HG03159 (cell line): ENCODE measurements around the gene SLC66A1.

Source experiments
- ATAC-seq: cut with Tn5 transposase; IDR thresholded peaks from one replicate; pipeline ENCODE4 v1.9.1; 2021; ENCODE audit warnings: mild to moderate bottlenecking, moderate library complexity; ENCODE audit not compliant: unreplicated experiment

Gene SLC66A1

DNA sequence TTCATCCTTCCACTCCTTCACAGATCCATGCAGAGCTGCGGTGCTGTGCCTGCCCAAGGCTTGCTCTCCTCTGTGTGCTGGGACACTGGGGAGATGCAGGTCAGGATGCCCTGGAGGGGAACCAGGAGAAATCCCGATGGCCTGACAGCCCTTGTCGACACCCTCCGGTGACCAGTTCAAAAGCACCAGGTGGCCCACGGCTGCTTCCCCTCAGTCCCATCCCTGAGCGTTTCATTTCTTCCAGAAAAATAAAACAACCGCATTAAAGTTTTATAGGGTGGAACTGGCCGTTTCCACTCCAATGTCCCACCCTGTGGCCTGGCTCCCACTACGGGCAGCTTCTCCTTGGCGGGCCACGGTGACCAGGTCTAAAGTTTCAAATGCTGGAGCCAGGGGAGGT, 48.3 kb downstream of the SLC66A1 start:
- no peak for ATAC-seq

DNA sequence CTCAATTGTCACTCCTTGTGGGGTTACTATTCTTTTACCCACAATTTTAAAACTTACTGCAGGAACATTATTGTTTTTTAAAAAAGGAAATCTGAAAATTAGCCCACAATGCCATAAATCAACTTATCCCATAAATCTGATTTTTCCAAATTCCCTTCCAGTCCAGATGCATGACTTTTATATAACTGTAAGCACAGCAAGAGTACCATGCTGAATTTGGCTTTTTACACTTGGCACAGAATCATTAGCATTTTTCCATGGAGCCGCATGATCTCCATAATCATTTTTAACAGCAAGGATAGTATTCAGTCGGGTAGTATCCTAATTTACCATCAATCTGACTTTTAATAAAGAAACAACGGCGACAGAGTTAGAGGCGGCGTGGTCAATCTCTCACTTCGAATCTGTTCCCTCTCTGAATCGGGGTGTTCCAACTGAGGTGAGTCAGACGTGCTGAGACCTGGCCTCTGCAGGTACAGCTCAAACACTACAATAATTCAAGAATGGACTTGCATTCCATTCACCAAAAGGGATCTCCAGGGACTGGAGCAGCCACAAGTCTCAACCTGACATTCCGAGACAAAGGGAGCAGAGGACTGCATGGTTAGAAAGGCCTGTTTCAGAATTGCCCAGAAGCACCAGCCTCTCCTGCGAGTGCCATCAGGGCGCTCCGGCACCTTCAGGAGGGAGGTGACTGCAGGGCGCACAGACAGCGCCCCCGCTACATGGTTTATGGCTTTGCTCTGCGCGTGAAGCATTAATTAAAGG, 48.9 kb downstream of the SLC66A1 start:
- ATAC-seq, result no peak

DNA sequence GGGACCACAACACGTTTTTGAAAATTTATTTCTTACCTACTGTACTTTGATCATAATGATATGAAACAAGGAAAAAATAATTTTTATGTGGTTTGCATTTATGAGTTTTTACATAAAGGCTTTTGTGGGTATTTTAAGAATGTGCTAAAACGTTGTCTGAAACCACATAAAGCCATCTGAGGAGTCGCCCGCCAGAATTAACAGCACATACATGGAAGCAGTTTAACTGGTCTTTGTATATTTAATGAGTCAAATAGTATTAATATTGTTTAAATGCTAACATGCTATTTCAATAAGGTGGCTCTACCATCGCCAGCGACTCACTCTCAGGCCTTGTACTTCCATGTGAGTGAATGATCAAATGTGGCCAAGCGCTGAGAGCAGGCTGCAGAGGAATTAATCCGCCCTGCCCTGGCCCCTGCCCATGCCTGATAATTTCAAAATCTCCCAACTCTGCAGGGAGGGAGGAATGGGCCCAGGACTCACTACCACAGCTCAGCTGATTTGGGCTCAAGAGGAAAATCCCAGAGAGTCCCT, 49.6 kb downstream of the SLC66A1 start:
- no peak for ATAC-seq

DNA sequence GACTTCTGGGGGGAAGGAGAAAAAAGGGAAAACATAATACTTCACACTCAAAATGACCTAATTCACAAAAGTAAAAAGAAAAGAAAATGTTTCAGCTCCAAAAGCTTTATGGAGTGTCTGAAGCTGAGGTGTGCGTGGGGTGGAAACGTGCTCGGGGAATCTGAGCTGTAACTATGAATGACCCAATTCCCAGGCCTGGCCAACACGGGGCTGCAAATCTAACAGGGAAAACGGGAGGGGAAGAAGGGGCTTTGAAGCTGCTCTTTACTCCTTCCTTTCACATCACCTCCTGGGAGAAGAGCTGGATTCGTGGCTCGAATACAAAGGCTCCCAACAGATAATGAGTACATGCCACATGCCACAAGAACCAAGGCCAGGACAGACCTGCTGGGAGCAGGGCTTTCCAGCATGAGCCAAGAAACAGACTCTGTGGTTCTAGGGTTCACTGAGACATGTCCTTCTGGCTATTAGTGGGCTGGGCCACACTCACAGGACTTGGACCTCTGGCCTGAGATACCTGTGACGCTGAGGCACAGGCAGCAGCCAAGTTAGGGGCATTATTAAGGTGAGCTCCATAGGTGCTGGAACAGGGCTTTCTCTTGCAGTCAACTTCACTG, 51.5 kb downstream of the SLC66A1 start:
- no peak for ATAC-seq

DNA sequence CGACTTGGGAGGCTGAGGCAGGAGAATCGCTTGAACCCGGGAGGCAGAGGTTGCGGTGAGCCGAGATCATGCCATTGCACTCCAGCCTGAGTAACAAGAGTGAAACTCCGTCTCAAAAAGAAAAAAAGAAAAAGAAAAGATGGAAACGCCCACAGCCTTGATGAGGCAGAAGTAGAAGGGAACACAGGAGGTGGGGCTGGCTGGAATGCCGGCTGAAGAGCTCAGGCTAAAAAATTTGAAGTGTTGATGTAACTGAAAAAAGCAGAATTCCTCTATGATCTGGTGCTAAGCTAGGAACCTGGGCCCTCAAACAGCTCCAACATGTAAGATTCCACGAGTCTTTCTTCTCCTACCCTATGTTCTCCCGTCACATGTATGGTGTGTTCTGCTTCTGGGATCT, 53.6 kb downstream of the SLC66A1 start:
- no peak for ATAC-seq

DNA sequence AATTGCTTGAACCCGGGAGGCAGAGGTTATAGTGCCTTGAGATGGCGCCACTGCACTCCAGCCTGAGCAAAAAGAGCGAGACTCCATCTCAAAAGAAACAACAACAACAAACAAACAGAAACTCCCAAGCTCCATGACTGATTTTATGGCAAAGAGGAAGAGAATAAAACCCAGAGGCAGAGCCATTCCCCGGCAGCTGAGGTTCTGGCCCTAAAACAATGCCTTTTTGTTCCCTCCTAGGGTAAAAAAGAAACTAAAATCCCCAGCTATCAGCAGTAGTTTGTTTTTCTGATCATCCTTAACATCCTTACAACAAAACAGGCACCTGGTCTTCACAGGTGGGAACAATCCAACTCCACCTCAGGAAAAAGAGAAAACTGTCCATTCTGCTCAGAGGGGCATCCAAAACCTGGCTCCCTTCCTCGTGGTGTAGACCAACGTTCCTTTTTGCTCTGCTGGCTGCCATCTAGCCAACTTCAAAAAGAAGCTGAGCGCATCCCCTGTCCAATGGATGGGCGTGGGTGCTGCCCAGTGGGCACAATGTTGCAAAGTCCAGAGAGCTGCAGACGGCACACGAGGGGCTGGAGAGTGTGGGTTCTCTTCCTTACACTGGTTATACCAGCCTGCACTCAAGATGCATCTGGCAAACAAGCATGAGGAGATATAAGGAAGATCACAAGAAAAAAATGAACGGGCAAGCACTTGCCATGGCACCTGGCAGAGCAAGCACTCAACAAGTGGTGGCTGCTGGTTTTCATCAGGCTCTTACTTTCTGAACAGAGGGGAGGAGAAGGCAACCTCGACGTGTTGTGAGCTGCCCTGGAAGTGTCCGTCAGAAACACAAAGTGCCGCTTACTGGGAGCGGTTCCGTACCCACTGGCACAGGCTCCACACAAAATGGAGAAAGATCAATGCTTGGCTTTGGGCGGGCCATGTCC, 54.7 kb downstream of the SLC66A1 start:
- ATAC-seq, result no peak

DNA sequence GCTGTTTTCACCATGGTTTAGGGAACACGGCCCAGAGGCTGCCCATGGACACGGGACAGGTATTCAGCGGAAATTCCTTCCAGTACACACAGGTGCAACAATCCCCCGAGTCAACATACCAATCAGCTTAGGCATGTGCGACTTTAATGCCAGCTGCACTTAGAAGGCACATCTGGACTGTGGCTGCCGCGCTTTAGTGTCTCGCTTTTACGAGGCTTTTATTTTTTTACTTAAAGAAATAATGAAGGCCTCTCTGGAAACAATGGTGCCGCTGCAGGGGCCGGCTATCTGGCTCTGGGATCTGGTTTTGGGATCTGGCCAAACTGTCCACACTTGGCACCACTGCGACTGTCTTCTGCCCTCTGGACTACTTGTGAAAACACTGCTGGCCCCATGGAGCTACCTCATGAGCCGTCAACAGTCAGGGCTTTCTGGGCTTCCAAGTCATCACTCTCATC, 55.5 kb downstream of the SLC66A1 start:
- no peak for ATAC-seq

DNA sequence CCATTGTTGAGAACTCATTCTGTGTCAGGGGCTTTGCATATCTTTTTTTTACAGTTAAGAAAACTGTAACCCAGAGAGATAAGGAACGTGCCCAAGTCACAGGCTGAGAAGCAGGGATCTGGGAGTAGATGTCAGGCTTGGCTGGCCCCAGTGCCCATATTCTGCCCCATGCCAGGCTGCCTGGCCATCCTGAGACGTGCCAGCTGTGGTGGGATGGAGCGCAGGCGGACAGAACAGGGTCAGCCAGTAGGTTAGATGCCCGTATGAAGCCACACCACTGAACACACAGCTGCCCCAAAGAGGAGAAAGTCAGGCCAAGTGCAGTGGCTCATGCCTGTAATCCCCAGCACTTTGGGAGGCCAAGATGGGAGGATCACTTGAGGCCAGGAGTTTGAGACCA, 55.9 kb downstream of the SLC66A1 start:
- no peak for ATAC-seq

DNA sequence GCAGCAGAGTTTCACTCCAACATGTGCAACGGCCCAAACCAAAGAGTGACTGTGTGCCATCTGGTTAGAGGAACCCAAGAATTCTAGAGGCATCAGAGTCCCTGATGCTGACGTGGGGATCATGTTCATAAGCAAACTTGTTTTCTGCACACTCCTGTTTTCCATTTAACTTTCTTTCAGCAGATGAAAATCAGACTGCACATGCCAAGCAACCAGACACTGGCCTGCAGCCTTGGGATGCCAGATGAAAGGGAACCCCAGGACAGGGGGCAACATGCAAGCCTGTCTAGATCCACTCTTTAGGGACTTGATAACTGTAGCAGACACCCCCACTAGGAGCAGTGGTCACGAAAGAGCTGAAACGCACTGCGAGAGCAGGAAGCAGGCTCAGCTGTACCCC, 56.8 kb downstream of the SLC66A1 start:
- no peak for ATAC-seq

DNA sequence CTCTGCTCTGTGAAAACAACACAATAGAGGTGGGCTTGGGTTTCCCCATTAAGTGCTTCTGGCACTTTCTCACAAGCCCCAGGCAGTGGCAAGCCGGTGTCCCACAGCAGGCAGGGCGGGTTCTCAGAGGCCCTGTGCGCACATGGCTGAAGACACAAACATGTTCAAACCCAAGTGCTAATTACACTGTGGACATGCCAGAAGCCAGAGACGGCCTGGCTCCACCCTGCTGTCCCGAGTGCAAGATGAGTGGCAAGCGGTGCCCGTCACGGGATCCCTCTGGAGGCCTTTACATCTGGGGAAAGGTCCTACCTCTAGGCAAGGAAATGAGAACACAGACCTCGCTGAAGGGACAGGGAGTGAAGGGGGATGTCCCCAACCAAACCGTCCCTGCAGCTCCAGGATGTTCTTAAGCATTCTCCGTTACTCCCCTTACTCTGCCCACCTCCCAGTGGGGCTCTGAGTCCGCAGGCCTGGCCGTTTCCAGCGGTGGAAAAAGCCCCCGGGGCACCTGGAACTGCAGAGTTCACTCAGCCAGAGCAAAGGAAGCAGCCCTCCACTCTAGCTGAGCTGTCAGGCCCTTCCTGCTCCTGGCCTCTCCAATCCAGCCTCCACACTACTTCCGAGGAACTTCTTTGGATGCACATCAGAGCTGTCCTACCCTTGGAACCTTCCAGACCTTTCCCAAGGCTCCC, 57.4 kb downstream of the SLC66A1 start:
- no peak for ATAC-seq

DNA sequence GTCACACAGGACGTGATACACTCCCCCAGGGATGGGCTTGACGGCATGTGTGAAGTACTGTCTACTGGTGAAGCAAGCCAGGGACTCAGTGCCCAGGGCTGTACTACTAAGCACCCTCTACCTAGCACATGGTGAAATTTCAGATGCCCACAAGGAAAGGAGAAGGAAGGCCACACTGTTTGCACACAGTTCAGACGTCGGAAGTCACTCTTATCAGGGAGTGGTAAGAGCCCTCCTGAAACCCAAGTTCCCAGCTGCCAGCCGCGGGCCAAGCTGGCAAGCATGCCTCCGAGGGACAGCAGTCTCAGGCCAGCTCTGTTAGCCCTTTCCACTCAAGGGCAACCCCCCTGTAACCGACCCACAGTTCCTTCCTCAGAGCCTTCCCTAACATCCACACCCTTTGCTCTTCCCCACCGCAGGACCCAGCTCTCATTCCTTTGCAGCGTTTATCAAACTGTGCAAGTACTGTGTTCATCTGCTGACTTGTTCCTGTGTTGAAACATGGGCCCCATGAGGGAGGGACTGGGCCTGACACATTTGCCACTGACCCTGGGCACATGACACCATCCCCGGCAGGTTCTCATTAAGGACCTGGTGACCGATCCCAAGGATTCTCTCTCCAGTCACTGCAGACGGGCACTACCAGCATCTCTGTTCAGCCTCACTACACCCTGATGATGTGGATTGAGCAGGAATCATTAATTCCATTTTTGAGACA, 58.5 kb downstream of the SLC66A1 start:
- no peak for ATAC-seq

DNA sequence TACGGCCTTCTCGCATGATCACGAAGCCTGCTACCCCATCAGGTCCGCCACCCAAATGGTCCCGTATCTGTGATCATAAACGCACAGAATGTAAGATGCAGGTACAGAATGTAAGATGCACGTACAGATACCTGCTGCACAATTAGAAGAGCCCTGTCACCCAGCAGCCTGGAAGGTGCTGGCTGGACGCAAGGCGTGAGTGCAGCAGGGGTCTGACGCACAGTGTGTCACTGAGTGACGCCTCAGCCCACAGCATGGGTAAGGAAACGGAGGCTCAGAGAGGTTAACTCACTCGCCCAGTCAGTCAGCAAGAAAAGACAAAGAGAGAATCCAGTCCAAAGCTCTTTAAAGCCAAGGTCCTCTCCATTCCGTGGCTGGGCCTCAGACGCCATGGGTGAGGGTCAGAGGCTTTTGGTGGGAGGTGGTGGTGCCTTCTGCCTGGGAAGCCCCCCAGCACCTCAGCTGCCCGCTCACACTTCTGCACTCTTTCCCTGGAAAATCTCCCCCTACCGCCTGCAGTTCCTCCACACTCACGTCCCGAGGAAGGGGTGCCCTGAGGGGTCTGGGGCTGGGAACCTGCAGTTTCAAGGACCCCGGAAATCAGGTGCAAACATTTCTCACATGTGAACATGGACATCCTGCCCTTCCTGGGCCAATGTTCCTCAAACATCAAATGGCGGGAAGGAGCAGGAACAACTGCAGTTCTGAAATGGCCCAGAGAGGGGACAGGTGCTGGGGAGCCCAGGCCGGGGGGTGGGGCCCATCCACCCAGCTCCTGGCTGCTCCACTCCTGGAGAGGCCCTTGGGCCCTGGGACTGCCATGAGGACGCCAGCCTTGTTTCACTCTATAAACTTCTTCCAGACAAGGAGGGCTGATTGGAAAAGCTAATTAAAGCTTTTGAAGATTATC, 59.4 kb downstream of the SLC66A1 start:
- ATAC-seq, result no peak

DNA sequence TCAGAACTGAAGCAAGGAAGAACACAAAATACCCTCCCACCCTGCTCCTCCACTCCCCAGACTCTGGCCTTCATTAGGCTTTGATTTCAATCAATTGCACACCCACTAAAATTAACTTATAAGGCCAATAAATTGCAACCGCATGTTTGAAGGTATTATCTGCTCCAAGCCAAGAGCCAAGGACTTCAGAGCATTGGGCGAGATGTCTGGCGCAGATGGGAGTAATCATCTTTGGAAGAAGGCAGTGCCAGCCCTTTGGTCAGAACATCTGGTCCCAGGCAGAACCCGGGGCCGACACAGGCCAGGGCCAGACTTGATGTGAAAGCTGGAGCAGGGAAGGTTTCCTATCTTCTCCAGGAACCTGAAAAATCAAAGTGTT, 60.0 kb downstream of the SLC66A1 start:
- no peak for ATAC-seq

DNA sequence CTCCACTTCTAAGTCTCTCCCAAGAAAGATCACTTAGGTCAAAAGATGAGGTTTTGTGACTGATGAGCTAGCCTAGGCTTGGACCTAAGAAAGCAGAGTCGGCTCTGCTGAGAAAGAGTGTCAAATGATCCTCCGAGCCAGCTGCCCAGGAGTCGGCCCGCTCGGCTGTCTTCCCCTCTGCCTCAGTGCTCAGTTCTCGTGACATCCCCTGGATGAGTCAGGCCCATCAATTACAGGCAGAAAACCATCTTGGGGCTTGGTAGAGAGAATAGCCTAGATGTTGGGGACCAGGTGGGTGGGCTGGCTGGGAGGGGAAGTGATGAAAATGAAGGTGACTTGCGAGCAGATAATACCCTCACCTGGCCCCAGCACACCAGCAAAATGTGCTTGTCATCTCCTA, 60.5 kb downstream of the SLC66A1 start:
- no peak for ATAC-seq

DNA sequence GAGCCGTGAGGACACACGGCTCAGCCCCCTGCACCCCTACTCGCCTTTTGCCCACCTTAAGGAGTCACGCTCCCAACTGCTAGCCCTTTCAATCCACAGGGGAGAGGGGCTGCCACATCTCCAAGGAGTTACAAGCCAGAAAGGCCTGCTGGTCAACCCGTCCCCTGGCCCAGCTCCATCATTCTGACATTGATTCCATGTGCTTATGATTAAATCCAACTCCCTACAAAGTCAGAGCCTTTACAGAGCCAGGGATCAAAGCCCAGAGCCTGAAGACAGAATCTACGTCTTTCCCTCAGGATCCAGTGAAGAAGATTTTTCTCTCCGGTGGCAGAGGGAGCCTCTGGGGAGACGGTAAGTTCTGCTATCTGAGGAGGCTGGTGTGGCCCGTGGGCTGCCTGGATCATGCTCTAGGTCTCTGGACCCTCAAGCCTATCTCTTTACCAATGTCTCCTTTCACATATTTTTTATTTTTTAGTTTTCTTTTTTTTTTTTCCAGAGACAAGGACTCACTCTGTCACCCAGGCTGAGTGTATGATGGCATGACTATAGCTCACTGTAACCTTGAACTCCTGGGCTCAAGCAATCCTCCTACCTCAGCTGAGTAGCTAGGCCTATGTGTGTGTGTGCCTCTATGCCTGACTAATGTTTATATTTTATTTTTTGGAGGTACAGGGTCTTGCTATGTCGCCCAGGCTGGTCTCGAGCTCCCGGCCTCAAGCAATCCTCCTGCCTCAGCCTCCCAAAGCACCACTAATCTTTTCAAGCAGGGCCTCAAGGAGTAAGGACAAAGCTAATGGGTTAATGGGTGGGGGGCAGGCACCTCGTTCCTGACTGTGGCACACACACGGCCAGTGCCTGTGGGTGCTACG, 61.3 kb downstream of the SLC66A1 start:
- ATAC-seq, result no peak

DNA sequence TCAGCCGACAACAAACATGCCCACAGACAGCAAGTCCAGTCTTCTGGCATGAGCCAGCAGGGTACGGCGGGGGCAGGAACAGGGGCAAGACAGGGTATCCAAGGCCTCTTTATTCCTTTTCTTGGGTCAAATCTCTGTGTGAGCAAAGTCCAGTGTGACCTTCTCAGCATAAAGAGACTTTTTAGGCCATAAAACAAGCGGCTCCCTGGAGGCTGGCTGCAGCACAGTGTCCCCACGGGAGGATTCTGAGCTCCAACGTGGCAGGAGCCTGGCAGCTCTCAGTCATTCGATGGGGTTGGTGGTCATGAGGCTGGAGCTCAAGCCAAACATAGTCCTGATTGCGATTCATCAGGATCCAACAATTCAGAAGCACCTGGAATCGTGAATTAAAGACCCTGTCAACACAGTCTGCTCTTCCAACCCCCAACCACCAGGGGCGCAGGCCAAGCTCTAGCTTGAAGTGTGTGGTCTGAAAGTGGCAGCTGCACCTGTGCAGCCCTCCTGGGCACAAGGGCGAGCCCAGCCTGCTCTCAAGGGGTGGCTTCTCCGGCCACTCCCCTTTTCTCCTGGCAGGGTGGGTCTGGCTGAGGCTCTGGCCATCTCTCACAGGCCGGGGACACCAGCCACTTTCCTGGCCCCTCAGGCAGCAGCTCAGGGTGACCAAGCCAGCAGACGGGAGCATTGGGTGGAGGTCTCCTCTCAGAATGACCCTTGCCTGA, 62.1 kb downstream of the SLC66A1 start:
- ATAC-seq, result no peak

DNA sequence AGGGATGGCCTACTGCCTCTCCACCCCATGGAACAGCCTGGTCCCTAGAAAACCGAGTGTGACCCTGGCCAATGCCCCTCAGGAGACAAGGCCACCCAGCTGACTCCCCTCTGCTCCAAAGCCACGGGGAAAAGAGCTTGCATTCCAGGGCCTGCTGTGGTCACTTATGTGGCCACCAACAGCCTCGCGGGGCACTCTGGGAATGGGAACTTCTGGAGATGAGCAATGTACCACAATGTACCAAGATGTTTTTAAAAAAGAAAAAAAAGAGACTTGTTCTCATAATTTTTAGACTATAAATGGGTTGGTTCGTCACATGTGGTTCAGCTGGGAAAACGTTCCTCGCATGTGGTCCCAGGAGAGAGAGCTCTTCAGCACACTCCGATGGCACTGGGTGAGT, 62.8 kb downstream of the SLC66A1 start:
- no peak for ATAC-seq
